ENCODE results near the gene HNRNPA2B1. TPM values are rescaled to one million over a fixed set of nuclear protein-coding genes. Genes with fewer than 3 reads are reported as not detected.

Gene HNRNPA2B1
- polyA plus RNA-seq, 1 of the 3 experiments (the other 2 are of a cell fraction), result 483 TPM

DNA sequence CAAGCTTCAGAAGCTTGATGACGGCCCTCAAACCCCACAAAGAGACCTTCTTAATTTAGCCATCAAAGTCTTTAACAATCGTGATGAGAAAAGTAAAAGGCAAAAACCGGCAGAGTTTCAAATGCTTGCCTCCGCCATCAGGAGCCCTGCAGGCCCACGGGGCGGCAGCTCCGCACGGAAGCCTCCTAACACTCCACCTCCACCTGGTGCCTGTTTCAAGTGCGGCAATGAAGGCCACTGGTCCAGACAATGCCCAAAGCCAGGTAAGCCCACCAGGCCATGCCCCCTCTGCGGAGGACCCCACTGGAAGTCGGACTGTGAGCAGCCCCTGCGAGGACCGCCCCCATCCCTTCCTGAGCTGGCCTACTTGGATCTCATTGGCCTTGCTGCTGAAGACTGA lies 44.6 kb upstream of the HNRNPA2B1 start:
- CTCF ChIA-PET, result no interaction called here
- WGBS (ENCODE audit: low lambda C conversion rate), result 70% methylated on average over 13 of the region's 13 CpGs
- no peak for DNase-seq
- Histone ChIP-seq H3K79me2 (ENCODE audit: insufficient read depth) (no peaks in the 10 kb centered on the region), H4K20me1 (ENCODE audit: insufficient read depth) (no peaks in the 10 kb centered on the region), H3K27me3 (ENCODE audit: insufficient read depth) (0 out of 2 replicates have a peak, but pooled peaks cover 4% of the 10 kb centered on the region), H3K9ac (no peak overlapping the region), H3K4me1 (ENCODE audit: control insufficient read depth in 1 of 2, insufficient read depth in 2 of 2, low read depth in 1 of 2, low read length in 1 of 2) (no peaks in the 10 kb centered on the region), H3F3A (replicated peaks; ENCODE audit: insufficient read depth) (no peaks in the 10 kb centered on the region), H3K9me2 (no peaks in the 10 kb centered on the region), H3K4me2 (no peak overlapping the region), H2AFZ (ENCODE audit: low read depth) (no peak overlapping the region), H3K27ac (ENCODE audit: low read depth in 2 of 2, low read length in 1 of 2) (no peak overlapping the region), H3K36me3 (replicated peaks in 1 of 2; ENCODE audit: control insufficient read depth in 1 of 2, insufficient read depth in 2 of 2, low read length in 1 of 2) (no peaks in the 10 kb centered on the region), H3K9me3 (no peaks in the 10 kb centered on the region), H3K4me3 (ENCODE audit: low read depth in 2 of 2, low read length in 1 of 2) (no peak overlapping the region)
- TF ChIP-seq YY1 (IDR thresholded peaks at IDR 0.05; ENCODE audit: low read depth) (no peak), GABPA (IDR thresholded peaks at IDR 0.05; ENCODE audit: low read depth) (no peak), EP300 (IDR thresholded peaks at IDR 0.05; ENCODE audit: borderline replicate concordance in 1 of 2, low read depth in 1 of 2, low read length in 1 of 2) (no peak), RXRA (IDR thresholded peaks at IDR 0.05; ENCODE audit: borderline replicate concordance, low read depth) (no peak), TEAD4 (IDR thresholded peaks at IDR 0.05; ENCODE audit: borderline replicate concordance, insufficient read depth) (no peak), MXI1 (IDR thresholded peaks at IDR 0.05; ENCODE audit: low read depth, low read length) (no peak), FOXM1 (IDR thresholded peaks at IDR 0.05; ENCODE audit: low read depth) (no peak), RAD21 (IDR thresholded peaks at IDR 0.05; ENCODE audit: low read length) (no peak)
- TF ChIP-seq, protein P1, sequence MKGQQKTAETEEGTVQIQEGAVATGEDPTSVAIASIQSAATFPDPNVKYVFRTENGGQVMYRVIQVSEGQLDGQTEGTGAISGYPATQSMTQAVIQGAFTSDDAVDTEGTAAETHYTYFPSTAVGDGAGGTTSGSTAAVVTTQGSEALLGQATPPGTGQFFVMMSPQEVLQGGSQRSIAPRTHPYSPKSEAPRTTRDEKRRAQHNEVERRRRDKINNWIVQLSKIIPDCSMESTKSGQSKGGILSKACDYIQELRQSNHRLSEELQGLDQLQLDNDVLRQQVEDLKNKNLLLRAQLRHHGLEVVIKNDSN (IDR thresholded peaks at IDR 0.05; ENCODE audit: borderline replicate concordance, low read depth), result no peak
- TF ChIP-seq, protein P2, sequence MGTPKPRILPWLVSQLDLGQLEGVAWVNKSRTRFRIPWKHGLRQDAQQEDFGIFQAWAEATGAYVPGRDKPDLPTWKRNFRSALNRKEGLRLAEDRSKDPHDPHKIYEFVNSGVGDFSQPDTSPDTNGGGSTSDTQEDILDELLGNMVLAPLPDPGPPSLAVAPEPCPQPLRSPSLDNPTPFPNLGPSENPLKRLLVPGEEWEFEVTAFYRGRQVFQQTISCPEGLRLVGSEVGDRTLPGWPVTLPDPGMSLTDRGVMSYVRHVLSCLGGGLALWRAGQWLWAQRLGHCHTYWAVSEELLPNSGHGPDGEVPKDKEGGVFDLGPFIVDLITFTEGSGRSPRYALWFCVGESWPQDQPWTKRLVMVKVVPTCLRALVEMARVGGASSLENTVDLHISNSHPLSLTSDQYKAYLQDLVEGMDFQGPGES (IDR thresholded peaks at IDR 0.05; ENCODE audit: low read depth, low read length), result no peak
- POLR2A ChIA-PET, result no interaction called here

DNA sequence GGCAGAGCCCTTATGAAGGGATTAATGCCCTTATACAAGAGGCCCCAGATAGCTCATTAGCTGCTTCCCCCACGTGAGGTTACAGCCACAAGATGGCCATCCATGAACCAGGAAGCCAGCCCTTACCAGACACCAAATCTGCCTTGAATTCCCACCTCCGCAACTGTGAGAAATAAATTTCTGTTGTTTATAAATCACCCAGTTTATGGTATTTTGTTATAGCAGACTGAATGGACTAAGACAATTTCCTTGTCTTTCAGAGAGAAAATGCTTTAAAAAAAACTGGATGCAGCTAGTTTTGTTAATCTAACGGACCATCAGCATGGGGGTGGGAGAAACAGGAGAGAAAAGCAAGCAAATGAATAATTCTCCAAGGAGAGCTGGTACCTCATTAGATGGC lies 37.5 kb upstream of the HNRNPA2B1 start:
- WGBS (ENCODE audit: low lambda C conversion rate), result 45% methylated on average over 3 of the region's 3 CpGs
- no peaks in the 10 kb centered on the region for H3F3A ChIP-seq (replicated peaks; ENCODE audit: insufficient read depth)
- H3K27me3 ChIP-seq (ENCODE audit: insufficient read depth), result 0 out of 2 replicates have a peak, but pooled peaks cover 5% of the 10 kb centered on the region
- no peak overlapping the region for H3K9ac ChIP-seq
- H3K9me2 ChIP-seq, result no peaks in the 10 kb centered on the region
- no peak overlapping the region for H3K27ac ChIP-seq (ENCODE audit: low read depth in 2 of 2, low read length in 1 of 2)
- no peak overlapping the region for H3K4me3 ChIP-seq (ENCODE audit: low read depth in 2 of 2, low read length in 1 of 2)
- DNase-seq, result no peak
- no peak overlapping the region for H2AFZ ChIP-seq (ENCODE audit: low read depth)
- no peaks in the 10 kb centered on the region for H3K36me3 ChIP-seq (replicated peaks in 1 of 2; ENCODE audit: control insufficient read depth in 1 of 2, insufficient read depth in 2 of 2, low read length in 1 of 2)
- H3K4me2 ChIP-seq, result no peak overlapping the region
- no peaks in the 10 kb centered on the region for H3K9me3 ChIP-seq
- H3K79me2 ChIP-seq (ENCODE audit: insufficient read depth), result no peaks in the 10 kb centered on the region
- H3K4me1 ChIP-seq (ENCODE audit: control insufficient read depth in 1 of 2, insufficient read depth in 2 of 2, low read depth in 1 of 2, low read length in 1 of 2), result no peaks in the 10 kb centered on the region
- CTCF ChIA-PET, result interaction anchor here (1.4 kb wide), 1 partner anchor 127 kb away, joined by 4 read pairs; no protein-coding TSS in a partner anchor
- POLR2A ChIA-PET, result no interaction called here
- no peaks in the 10 kb centered on the region for H4K20me1 ChIP-seq (ENCODE audit: insufficient read depth)
- no peak for TF ChIP-seq GABPA (IDR thresholded peaks at IDR 0.05; ENCODE audit: low read depth)
- TF ChIP-seq, protein P3, sequence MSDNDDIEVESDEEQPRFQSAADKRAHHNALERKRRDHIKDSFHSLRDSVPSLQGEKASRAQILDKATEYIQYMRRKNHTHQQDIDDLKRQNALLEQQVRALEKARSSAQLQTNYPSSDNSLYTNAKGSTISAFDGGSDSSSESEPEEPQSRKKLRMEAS (IDR thresholded peaks at IDR 0.05; ENCODE audit: low read depth), result no peak
- no peak for TF ChIP-seq RCOR1 (IDR thresholded peaks at IDR 0.05; ENCODE audit: low read length)
- TF ChIP-seq, protein P4, sequence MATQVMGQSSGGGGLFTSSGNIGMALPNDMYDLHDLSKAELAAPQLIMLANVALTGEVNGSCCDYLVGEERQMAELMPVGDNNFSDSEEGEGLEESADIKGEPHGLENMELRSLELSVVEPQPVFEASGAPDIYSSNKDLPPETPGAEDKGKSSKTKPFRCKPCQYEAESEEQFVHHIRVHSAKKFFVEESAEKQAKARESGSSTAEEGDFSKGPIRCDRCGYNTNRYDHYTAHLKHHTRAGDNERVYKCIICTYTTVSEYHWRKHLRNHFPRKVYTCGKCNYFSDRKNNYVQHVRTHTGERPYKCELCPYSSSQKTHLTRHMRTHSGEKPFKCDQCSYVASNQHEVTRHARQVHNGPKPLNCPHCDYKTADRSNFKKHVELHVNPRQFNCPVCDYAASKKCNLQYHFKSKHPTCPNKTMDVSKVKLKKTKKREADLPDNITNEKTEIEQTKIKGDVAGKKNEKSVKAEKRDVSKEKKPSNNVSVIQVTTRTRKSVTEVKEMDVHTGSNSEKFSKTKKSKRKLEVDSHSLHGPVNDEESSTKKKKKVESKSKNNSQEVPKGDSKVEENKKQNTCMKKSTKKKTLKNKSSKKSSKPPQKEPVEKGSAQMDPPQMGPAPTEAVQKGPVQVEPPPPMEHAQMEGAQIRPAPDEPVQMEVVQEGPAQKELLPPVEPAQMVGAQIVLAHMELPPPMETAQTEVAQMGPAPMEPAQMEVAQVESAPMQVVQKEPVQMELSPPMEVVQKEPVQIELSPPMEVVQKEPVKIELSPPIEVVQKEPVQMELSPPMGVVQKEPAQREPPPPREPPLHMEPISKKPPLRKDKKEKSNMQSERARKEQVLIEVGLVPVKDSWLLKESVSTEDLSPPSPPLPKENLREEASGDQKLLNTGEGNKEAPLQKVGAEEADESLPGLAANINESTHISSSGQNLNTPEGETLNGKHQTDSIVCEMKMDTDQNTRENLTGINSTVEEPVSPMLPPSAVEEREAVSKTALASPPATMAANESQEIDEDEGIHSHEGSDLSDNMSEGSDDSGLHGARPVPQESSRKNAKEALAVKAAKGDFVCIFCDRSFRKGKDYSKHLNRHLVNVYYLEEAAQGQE (IDR thresholded peaks at IDR 0.05; ENCODE audit: low read depth, low read length), result no peak
- TF ChIP-seq, protein P2 (IDR thresholded peaks at IDR 0.05; ENCODE audit: low read depth, low read length), result no peak
- no peak for TF ChIP-seq CHD2 (IDR thresholded peaks at IDR 0.05; ENCODE audit: low read length, partially characterized antibody)
- no peak for TF ChIP-seq ELF1 (IDR thresholded peaks at IDR 0.05)
- TF ChIP-seq, protein P5, sequence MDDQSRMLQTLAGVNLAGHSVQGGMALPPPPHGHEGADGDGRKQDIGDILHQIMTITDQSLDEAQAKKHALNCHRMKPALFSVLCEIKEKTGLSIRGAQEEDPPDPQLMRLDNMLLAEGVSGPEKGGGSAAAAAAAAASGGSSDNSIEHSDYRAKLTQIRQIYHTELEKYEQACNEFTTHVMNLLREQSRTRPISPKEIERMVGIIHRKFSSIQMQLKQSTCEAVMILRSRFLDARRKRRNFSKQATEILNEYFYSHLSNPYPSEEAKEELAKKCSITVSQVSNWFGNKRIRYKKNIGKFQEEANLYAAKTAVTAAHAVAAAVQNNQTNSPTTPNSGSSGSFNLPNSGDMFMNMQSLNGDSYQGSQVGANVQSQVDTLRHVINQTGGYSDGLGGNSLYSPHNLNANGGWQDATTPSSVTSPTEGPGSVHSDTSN (IDR thresholded peaks at IDR 0.05), result no peak
- TF ChIP-seq, protein P6, sequence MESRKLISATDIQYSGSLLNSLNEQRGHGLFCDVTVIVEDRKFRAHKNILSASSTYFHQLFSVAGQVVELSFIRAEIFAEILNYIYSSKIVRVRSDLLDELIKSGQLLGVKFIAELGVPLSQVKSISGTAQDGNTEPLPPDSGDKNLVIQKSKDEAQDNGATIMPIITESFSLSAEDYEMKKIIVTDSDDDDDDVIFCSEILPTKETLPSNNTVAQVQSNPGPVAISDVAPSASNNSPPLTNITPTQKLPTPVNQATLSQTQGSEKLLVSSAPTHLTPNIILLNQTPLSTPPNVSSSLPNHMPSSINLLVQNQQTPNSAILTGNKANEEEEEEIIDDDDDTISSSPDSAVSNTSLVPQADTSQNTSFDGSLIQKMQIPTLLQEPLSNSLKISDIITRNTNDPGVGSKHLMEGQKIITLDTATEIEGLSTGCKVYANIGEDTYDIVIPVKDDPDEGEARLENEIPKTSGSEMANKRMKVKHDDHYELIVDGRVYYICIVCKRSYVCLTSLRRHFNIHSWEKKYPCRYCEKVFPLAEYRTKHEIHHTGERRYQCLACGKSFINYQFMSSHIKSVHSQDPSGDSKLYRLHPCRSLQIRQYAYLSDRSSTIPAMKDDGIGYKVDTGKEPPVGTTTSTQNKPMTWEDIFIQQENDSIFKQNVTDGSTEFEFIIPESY (IDR thresholded peaks at IDR 0.05; ENCODE audit: borderline replicate concordance, low read depth), result no peak
- no peak for TF ChIP-seq RAD21 (IDR thresholded peaks at IDR 0.05; ENCODE audit: low read length)
- TF ChIP-seq MEF2A (IDR thresholded peaks at IDR 0.05; ENCODE audit: borderline replicate concordance, low read depth), result no peak
